Endothelial cell of umbilical vein (primary cell): ENCODE results near the gene BABAM2.
"Not testable (repeated sequence)": the region's sequence is repeated elsewhere in the genome, so short reads cannot be mapped to it uniquely, and the experiment has no call there.

Experiments used
- CTCF ChIP-seq, 2 donors: IDR thresholded peaks; 1 replicate in 1 of 2; 2 replicates in 1 of 2; pipeline ENCODE4 v1.5.1; 2011; ENCODE audit warnings: low read length in 2 of 2, mild to moderate bottlenecking in 2 of 2, moderate library complexity in 2 of 2, control low read depth in 1 of 2, inconsistent platforms in 1 of 2, low read depth in 1 of 2; ENCODE audit not compliant: insufficient read depth in 1 of 2; ENCODE audit errors: extremely low read depth in 1 of 2
- POLR2A ChIP-seq: IDR thresholded peaks from 2 replicates; pipeline ENCODE4 v1.6.1; 2012; ENCODE audit warnings: low read depth, mild to moderate bottlenecking, control low read depth, low read length
- POLR2AphosphoS5 ChIP-seq: IDR thresholded peaks from 2 replicates; pipeline ENCODE4 v1.6.1; 2012; ENCODE audit warnings: low read depth, mild to moderate bottlenecking, control low read depth, low read length, moderate library complexity; ENCODE audit not compliant: insufficient read depth

- not testable (repeated sequence) for TF ChIP-seq POLR2AphosphoS5; CTCF (IDR thresholded peaks at IDR 0.05; ENCODE audit: extremely low read depth in 1 of 2, insufficient read depth in 1 of 2, low read depth in 1 of 2, low read length in 2 of 2); POLR2A
Measured at GRCh38 chr2:28113771-28114170, 223.2 kb downstream of the BABAM2 start.
